Measurements from ENCODE around the gene ZNF446.
"Not testable (repeated sequence)": the region's sequence is repeated elsewhere in the genome, so short reads cannot be mapped to it uniquely, and the experiment has no call there.

Gene ZNF446

GRCh38 chr19:58500242-58500641, 24.1 kb downstream of the ZNF446 start:
- no peak for DNase-seq (ENCODE audit: low spot score)

GRCh38 chr19:58507602-58508223, 31.6 kb downstream of the ZNF446 start:
- DNase-seq (ENCODE audit: low spot score): not testable (repeated sequence)

GRCh38 chr19:58509731-58510083, 33.6 kb downstream of the ZNF446 start:
- DNase-seq (ENCODE audit: low spot score): no peak

- DNase-seq (ENCODE audit: low spot score): no peak
These were observed 34.1 kb downstream of the ZNF446 start for GRCh38 chr19:58510084-58510862.

GRCh38 chr19:58511353-58512208, 35.4 kb downstream of the ZNF446 start, which contains the start of gene SLC27A5:
Gene SLC27A5 (minus strand): TSS chr19:58511992. CDS start chr19:58511955, 37 bp downstream.
- no peak for DNase-seq (ENCODE audit: low spot score)

- no peak for DNase-seq (ENCODE audit: low spot score)
These were observed 37.1 kb downstream of the ZNF446 start for GRCh38 chr19:58513213-58513693.

GRCh38 chr19:58513694-58514563, 37.8 kb downstream of the ZNF446 start:
- peak; percentile 96 for DNase-seq (ENCODE audit: low spot score)

GRCh38 chr19:58514564-58515022, 38.4 kb downstream of the ZNF446 start:
- no peak for DNase-seq (ENCODE audit: low spot score)

GRCh38 chr19:58515259-58515658, 39.1 kb downstream of the ZNF446 start:
- no peak for DNase-seq (ENCODE audit: low spot score)

GRCh38 chr19:58516246-58516836, 40.2 kb downstream of the ZNF446 start:
- DNase-seq (ENCODE audit: low spot score): no peak

- no peak for DNase-seq (ENCODE audit: low spot score)
These were observed 41.0 kb downstream of the ZNF446 start for GRCh38 chr19:58516964-58517833.

- DNase-seq (ENCODE audit: low spot score): peak; percentile 45
These were observed 42.3 kb downstream of the ZNF446 start for GRCh38 chr19:58518256-58519086.

GRCh38 chr19:58519087-58519354, 42.9 kb downstream of the ZNF446 start:
- peak; percentile 84 for DNase-seq (ENCODE audit: low spot score)

- peak; percentile 98 for DNase-seq (ENCODE audit: low spot score)
These were observed 43.5 kb downstream of the ZNF446 start, which contains the start of gene ZBTB45 for GRCh38 chr19:58519355-58520256. Gene ZBTB45 (minus strand): TSS chr19:58519810. CDS start chr19:58517673, 2,137 bp downstream.

- DNase-seq (ENCODE audit: low spot score): no peak
These were observed 44.1 kb downstream of the ZNF446 start for GRCh38 chr19:58520257-58520599.

GRCh38 chr19:58521651-58522050, 45.5 kb downstream of the ZNF446 start:
- no peak for DNase-seq (ENCODE audit: low spot score)

GRCh38 chr19:58522709-58523108, 46.6 kb downstream of the ZNF446 start:
- DNase-seq (ENCODE audit: low spot score): no peak

- DNase-seq (ENCODE audit: low spot score): no peak
These were observed 53.3 kb downstream of the ZNF446 start for GRCh38 chr19:58529405-58529804.

All from RKO (cell line).